ENCODE measurements around the gene CLBA1.

CLBA1 gene

DNA sequence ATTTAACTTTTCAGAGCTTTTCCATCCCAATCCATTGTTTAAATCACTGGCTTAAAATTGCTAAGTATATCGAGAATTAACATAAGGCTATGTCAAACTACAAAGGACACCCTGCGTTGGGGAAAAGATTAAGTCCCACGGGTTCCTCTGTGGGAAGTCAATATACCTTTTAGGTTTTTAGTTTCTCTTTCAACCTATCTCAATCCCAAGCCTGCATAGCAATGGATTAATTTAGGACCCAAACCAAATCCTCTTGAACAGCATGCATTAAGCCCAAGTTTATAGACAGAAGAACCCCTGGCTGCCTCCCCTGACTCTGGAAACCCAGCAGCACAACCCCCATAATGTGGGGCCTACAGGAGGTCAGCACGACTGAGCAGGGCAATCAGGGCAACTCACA is 29.0 kb downstream of the CLBA1 start:
- Histone ChIP-seq H3K27ac (ENCODE audit: low read length) (no peak overlapping the region), H3K4me2 (ENCODE audit: low read depth, low read length) (no peak overlapping the region), H3K4me3 (ENCODE audit: low read length) (no peak overlapping the region), H4K20me1 (ENCODE audit: insufficient read depth, low read length) (peaks cover 40% of the 10 kb centered on the region), H3K36me3 (replicated peaks; ENCODE audit: insufficient read depth, low read length) (no peaks in the 10 kb centered on the region; the same call in 1 of the 2 replicates), H3K9ac (ENCODE audit: low read length) (no peak overlapping the region), H3K27me3 (replicated peaks; ENCODE audit: insufficient read depth, low read length) (no peaks in the 10 kb centered on the region), H3K9me3 (replicated peaks; ENCODE audit: insufficient read depth, low read length) (no peaks in the 10 kb centered on the region), H2AFZ (ENCODE audit: low read length) (no peak overlapping the region), H3K9me2 (replicated peaks; ENCODE audit: insufficient read depth, low read length) (no peaks in the 10 kb centered on the region), H3K4me1 (ENCODE audit: low read length) (peaks cover 14% of the 10 kb centered on the region), H3K79me2 (ENCODE audit: low read length) (peaks cover 100% of the 10 kb centered on the region), H3F3A (ENCODE audit: insufficient read depth, low read length) (no peaks in the 10 kb centered on the region)
- DNase-seq, result no peak
- TF ChIP-seq EZH2phosphoT487 (IDR thresholded peaks at IDR 0.05; ENCODE audit: low read length), result no peak
- TF ChIP-seq EZH2 (optimal IDR thresholded peaks at IDR 0.05; ENCODE audit: low read depth, low read length), result no peak
- TF ChIP-seq, protein P1, sequence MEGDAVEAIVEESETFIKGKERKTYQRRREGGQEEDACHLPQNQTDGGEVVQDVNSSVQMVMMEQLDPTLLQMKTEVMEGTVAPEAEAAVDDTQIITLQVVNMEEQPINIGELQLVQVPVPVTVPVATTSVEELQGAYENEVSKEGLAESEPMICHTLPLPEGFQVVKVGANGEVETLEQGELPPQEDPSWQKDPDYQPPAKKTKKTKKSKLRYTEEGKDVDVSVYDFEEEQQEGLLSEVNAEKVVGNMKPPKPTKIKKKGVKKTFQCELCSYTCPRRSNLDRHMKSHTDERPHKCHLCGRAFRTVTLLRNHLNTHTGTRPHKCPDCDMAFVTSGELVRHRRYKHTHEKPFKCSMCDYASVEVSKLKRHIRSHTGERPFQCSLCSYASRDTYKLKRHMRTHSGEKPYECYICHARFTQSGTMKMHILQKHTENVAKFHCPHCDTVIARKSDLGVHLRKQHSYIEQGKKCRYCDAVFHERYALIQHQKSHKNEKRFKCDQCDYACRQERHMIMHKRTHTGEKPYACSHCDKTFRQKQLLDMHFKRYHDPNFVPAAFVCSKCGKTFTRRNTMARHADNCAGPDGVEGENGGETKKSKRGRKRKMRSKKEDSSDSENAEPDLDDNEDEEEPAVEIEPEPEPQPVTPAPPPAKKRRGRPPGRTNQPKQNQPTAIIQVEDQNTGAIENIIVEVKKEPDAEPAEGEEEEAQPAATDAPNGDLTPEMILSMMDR (IDR thresholded peaks at IDR 0.05; ENCODE audit: low read length), result no peak

DNA sequence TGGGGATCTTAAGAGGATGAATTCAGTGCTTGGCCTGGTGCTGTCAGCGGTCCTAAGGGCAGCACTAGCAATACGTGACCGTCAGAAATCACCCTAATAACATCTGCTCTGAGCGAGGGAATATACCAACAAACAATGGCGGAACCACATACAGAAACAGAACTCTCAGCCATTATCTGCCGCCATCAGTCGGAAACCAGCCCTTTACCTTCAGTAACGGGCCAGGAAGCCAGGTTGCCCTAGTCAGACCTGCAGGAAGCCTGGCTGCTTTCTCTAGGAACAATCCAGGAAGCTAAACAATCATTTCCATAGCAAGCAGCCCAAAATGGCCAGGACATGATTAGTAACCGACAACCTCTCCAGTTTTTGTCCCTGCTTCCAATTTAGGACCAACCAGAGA is 29.7 kb downstream of the CLBA1 start:
- H2AFZ ChIP-seq (ENCODE audit: low read length), result no peak overlapping the region
- H3K27ac ChIP-seq (ENCODE audit: low read length), result no peak overlapping the region
- no peaks in the 10 kb centered on the region for H3K9me3 ChIP-seq (replicated peaks; ENCODE audit: insufficient read depth, low read length)
- no peak overlapping the region for H3K4me3 ChIP-seq (ENCODE audit: low read length)
- H3K9ac ChIP-seq (ENCODE audit: low read length), result no peak overlapping the region
- H3F3A ChIP-seq (ENCODE audit: insufficient read depth, low read length), result no peaks in the 10 kb centered on the region
- no peak for DNase-seq
- H3K4me1 ChIP-seq (ENCODE audit: low read length), result peaks cover 14% of the 10 kb centered on the region
- H3K36me3 ChIP-seq (replicated peaks; ENCODE audit: insufficient read depth, low read length), result no peaks in the 10 kb centered on the region
- no peaks in the 10 kb centered on the region for H3K27me3 ChIP-seq (replicated peaks; ENCODE audit: insufficient read depth, low read length)
- no peaks in the 10 kb centered on the region for H3K9me2 ChIP-seq (replicated peaks; ENCODE audit: insufficient read depth, low read length)
- peaks cover 100% of the 10 kb centered on the region for H3K79me2 ChIP-seq (ENCODE audit: low read length)
- no peak overlapping the region for H3K4me2 ChIP-seq (ENCODE audit: low read depth, low read length)
- TF ChIP-seq EZH2 (optimal IDR thresholded peaks at IDR 0.05; ENCODE audit: low read depth, low read length), result no peak
- TF ChIP-seq, protein P1 (IDR thresholded peaks at IDR 0.05; ENCODE audit: low read length), result no peak
- no peak for TF ChIP-seq EZH2phosphoT487 (IDR thresholded peaks at IDR 0.05; ENCODE audit: low read length)
- peaks cover 40% of the 10 kb centered on the region for H4K20me1 ChIP-seq (ENCODE audit: insufficient read depth, low read length)

DNA sequence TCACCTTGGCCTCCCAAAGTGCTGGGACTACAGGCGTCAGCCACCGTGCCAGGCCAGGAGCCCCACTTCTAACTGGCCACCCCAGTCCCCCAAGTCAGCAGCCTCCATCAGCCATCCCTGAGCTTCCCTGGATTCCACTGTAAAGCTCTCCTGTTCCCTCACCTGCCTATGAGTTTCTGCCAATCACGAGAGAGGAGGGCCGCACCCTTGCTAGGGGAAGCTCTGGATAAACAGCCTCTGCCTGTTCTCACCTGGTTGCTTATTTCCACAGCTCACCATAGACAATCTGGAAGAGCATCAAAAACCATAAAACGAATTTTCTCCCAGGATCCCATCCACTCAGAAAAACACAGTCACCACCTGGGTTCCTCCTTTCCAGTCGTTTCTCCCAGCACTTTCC is 30.3 kb downstream of the CLBA1 start:
- Histone ChIP-seq H3K36me3 (replicated peaks; ENCODE audit: insufficient read depth, low read length) (no peaks in the 10 kb centered on the region), H3K4me1 (ENCODE audit: low read length) (peaks cover 14% of the 10 kb centered on the region), H3K9ac (ENCODE audit: low read length) (no peak overlapping the region), H2AFZ (ENCODE audit: low read length) (no peak overlapping the region), H4K20me1 (ENCODE audit: insufficient read depth, low read length) (peaks cover 40% of the 10 kb centered on the region), H3K79me2 (ENCODE audit: low read length) (peaks cover 96% of the 10 kb centered on the region), H3K27ac (ENCODE audit: low read length) (no peak overlapping the region), H3F3A (ENCODE audit: insufficient read depth, low read length) (no peaks in the 10 kb centered on the region), H3K27me3 (replicated peaks; ENCODE audit: insufficient read depth, low read length) (no peaks in the 10 kb centered on the region), H3K9me2 (replicated peaks; ENCODE audit: insufficient read depth, low read length) (no peaks in the 10 kb centered on the region), H3K4me3 (ENCODE audit: low read length) (no peak overlapping the region), H3K4me2 (ENCODE audit: low read depth, low read length) (no peak overlapping the region), H3K9me3 (replicated peaks; ENCODE audit: insufficient read depth, low read length) (no peaks in the 10 kb centered on the region)
- TF ChIP-seq, protein P1 (IDR thresholded peaks at IDR 0.05; ENCODE audit: low read length), result no peak
- TF ChIP-seq EZH2phosphoT487 (IDR thresholded peaks at IDR 0.05; ENCODE audit: low read length) (no peak), EZH2 (optimal IDR thresholded peaks at IDR 0.05; ENCODE audit: low read depth, low read length) (no peak)
- no peak for DNase-seq

All from MM.1S (cell line).